Measurements from ENCODE around the gene CXCR6. TPM values are rescaled to one million over a fixed set of nuclear protein-coding genes. Genes with fewer than 3 reads are reported as not detected.

CXCR6 gene
- not detected in 2 replicates for total RNA-seq (2014; rRNA removed; shearing (Covaris generic))

DNA sequence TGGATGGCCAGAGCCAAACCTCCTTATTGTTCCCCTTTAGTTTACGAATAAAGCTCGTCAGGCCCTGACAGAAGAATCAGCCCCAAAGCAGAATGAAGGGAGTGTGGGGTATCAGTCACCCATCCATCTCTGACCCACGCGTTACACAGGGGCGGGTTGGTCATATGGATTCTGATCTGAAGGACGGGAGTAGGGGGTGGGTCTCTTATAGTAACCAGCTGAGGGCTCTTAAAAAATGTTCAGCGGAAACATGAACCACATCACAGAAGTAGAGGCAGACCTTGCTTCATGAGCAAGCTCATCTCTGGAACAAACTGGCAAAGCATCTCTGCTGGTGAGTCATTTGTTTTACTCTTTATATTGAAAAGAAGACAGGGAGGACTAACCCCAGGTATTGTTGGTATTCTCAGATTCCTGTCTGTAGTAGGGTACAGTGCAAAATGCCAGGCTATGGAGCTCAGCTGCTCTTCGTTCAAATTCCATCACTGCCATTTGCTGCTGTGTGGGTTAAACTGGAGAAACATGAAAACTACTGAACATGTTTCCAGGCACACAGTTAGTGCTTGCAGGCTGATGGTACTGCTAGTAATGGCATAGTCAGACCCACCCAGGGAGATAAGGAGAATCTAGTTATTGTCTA is at the start of gene CXCR6:
CXCR6 (plus strand) TSS at position 258 of the 640 bp plus-strand sequence. CDS start 3,018 bp downstream, outside the sequence.
- DNase-seq = no peak
- H3K27me3 ChIP-seq (ENCODE audit: control insufficient read depth, insufficient read depth, low read length) = no peaks in the 10 kb centered on the region

DNA sequence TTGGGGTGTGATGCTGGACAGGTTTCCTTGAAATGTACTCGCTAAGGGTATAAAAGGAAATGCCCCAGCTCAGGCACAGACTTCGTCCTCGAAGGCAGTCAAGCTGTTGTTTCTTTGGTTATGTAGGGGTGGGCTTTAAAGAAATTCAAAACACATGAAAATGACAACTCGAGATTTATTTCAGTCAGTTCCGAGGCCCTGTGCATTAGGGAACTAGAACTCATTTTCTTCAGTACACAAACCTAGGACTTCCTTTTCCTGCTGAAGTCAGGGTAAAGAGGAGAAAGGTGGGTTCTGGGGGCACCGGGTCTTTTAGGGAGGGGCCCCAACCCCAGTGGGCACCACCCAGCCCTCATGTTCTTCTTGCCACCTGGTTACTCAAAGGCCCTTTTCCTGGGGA is 49.2 kb upstream of the CXCR6 start:
- no peaks in the 10 kb centered on the region for H3K27me3 ChIP-seq (ENCODE audit: control insufficient read depth, insufficient read depth, low read length)
- DNase-seq = no peak

More for the DNA sequence above, at the start of gene CXCR6:
- no peak within 1 kb of the TSS for H3K4me3 ChIP-seq (ENCODE audit: insufficient read depth, low read depth, low read length)
- peaks cover 17% of the 10 kb centered on the region for H3K36me3 ChIP-seq (replicated peaks; ENCODE audit: control insufficient read depth, insufficient read depth, low read length)

DNA sequence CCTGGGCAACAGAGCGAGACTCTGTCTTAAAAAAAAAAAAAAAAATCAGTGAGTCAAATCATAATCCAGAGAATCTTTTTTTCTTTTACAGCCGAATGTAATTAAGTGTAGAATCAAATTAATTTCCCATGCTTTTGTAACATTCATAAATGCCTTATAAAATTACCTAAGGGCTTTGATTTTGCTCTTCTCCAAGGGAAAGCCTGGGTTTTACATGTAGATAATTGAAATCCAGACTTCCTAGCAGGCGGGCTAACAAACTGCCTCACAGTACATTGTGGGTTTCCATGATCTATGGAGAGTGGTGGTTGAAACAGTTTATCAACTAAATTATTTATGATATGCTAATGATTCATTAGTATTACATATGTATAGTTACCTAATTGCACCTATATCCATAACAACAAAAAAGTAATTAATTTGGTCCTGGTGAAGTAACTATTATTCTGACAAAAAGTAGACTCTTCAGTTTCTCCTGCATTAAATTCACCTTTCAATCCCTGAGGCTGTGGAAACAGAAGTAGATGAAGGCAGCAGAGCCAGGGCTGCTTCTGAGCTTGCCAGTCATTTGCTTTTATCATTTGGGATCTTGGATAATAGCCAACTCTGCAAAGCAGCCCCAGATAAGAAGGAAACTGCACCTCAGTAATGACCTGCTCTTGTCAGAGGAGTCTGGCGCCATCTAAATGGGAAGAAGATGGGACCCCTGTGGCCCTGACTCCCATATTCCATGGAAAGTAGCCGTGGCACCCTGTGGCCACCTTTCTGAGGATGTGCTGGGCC is 47.4 kb upstream of the CXCR6 start:
- Histone ChIP-seq H3K4me3 (ENCODE audit: insufficient read depth, low read depth, low read length) (no peak overlapping the region), H3K27me3 (ENCODE audit: control insufficient read depth, insufficient read depth, low read length) (no peaks in the 10 kb centered on the region), H3K36me3 (replicated peaks; ENCODE audit: control insufficient read depth, insufficient read depth, low read length) (no peaks in the 10 kb centered on the region)
- peak; percentile 3 for DNase-seq

More for the DNA sequence above, 49.2 kb upstream of the CXCR6 start:
- no peak overlapping the region for H3K4me3 ChIP-seq (ENCODE audit: insufficient read depth, low read depth, low read length)
- no peaks in the 10 kb centered on the region for H3K36me3 ChIP-seq (replicated peaks; ENCODE audit: control insufficient read depth, insufficient read depth, low read length)

DNA sequence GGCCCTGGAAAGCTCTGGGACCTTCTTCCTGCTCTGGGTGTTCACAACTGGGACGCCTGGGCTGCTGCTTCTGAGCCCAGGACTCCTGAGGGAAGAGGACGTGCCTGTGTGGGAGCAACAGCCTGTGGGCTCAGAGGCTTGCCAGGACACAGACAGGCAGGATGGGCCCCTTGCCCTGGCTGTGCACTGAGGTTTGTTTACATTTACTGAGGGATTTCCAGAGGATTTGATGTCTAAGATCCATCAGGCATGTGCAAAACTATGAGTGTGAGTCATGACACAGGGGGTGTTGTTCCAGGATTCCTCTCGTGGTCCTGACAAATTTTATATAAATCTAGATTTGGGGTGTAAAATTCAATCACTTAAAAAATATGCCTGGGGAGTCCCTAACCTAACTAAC is 46.3 kb upstream of the CXCR6 start:
- Histone ChIP-seq H3K27me3 (ENCODE audit: control insufficient read depth, insufficient read depth, low read length) (no peaks in the 10 kb centered on the region), H3K36me3 (replicated peaks; ENCODE audit: control insufficient read depth, insufficient read depth, low read length) (no peaks in the 10 kb centered on the region), H3K4me3 (ENCODE audit: insufficient read depth, low read depth, low read length) (no peak overlapping the region)
- DNase-seq = no peak

DNA sequence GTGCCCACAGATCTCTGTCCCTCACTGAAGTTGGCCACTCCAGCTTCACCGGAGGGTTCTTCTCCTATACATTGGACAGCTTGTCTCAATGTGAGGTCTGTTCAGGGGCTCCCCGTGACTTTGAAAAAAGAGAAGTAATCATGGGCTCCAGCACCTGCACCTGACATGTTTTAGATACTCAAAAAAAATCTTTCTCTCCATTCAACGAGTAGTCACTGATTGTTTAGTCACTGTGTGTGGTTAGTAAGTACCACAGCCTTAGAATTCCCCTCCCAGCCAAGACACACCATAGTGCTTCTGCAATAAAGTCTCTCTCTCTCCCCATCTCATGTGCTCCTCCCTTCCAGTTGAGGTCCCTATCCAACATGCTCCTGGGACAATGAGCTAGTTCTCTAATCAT is 38.3 kb upstream of the CXCR6 start:
- no peak for DNase-seq
- Histone ChIP-seq H3K36me3 (replicated peaks; ENCODE audit: control insufficient read depth, insufficient read depth, low read length) (no peaks in the 10 kb centered on the region), H3K27me3 (ENCODE audit: control insufficient read depth, insufficient read depth, low read length) (no peaks in the 10 kb centered on the region; the same call in none of the 2 replicates), H3K4me3 (ENCODE audit: insufficient read depth, low read depth, low read length) (no peak overlapping the region)

DNA sequence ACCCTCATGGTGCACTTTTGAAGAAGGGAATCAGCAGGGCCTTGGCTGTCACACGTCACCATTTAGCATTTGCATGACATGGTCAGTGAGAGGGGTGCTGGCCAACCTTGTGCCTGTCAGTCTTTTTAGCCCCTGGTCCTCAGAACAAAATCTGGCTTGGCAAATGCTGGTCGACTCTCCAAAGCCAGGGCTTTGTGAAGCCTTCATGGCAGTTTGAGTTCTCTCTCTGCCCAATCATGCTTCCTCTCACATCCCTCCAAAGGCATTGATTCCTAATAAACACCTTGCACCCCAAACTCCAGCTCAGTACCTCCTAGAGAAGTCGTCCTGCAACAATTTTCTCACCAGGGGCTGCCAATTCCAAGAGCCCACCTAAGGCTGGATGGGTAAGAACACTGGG is 37.5 kb upstream of the CXCR6 start:
- no peak for DNase-seq
- Histone ChIP-seq H3K36me3 (replicated peaks; ENCODE audit: control insufficient read depth, insufficient read depth, low read length) (no peaks in the 10 kb centered on the region), H3K27me3 (ENCODE audit: control insufficient read depth, insufficient read depth, low read length) (no peaks in the 10 kb centered on the region; the same call in none of the 2 replicates)

DNA sequence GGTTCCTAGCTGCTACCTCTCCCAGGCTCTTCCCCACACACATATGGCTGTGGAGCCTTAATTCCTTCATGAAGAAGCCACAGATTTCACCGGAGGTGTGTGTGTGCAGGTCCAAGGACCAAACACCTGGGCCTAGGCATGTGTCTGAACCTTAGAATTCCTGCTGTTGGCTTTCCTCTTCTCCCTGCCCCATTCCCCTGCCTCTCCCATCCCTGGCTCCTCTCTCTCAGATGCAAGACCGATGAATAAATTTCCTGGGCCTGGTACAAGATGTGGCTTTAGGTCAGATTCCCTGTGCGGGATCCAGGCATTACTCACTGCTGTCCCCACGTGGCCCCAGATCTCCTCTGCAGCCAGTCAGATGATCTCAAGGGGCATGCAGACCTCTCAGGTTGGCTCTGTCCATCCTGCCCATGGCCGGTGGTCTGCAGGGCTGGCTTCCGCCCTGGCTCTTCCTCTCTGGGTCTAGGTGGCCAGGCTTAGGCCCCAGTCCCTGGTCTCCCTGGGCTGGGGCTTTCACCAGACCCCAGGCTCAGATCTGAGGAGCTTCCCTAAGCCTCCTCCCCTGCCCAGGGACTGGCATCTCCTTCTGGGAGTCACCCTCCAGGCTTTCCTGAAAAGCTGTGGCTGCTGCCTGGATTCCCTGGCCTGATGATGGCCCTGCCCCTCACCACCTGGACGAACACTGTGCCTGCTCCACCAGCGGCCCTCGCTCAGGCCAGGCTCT is 36.4 kb upstream of the CXCR6 start:
- Histone ChIP-seq H3K36me3 (replicated peaks; ENCODE audit: control insufficient read depth, insufficient read depth, low read length) (no peaks in the 10 kb centered on the region), H3K4me3 (ENCODE audit: insufficient read depth, low read depth, low read length) (no peak overlapping the region), H3K27me3 (ENCODE audit: control insufficient read depth, insufficient read depth, low read length) (no peaks in the 10 kb centered on the region; the same call in none of the 2 replicates)
- DNase-seq = peak; percentile 79

More for the DNA sequence above, 37.5 kb upstream of the CXCR6 start:
- H3K4me3 ChIP-seq (ENCODE audit: insufficient read depth, low read depth, low read length) = no peak overlapping the region

DNA sequence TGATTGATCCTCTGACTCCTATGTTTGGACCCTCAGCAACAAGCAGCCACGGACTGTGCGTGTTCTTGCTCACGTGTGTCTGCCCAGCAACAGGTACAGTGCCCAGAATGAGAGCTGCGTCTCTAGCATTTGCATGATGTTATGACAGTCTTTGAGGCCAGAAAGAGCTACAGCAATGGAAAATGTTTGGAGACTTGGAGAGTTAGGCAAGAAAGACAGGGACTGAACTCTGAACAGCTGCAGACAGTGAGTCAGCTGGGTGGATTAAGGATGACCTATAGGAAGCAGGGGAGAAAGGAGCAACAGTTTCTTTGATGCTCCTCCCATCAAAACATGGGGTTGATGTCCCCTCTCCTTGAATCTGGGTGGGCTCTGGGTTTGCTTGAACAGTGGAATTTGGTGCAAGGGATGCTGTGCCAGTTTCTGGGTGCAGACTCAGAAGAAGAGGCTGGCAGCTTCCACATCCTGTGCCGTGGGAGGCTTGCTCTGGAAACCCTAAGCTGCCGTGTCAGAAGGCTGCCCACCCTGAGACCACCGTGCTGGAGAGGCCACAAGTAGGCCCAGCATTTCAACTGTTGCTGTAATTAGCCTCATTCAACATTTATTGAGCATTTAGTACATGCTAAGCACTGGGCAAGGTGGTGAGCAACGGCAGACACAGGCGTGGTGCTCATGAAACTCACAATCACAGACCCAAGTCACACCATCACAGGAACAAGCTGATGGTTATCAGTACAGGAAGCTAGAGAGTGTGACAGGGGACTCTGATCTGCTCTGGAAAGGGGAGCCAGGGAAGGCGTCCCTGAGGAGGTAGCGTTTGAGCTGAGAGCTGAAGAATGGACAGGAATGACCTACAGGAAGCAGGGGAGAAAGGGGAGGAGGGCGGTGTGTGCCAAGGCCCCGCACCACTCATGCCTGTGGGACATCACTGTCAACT is 35.2 kb upstream of the CXCR6 start:
- DNase-seq = no peak
- Histone ChIP-seq H3K4me3 (ENCODE audit: insufficient read depth, low read depth, low read length) (no peak overlapping the region), H3K36me3 (replicated peaks; ENCODE audit: control insufficient read depth, insufficient read depth, low read length) (no peaks in the 10 kb centered on the region), H3K27me3 (ENCODE audit: control insufficient read depth, insufficient read depth, low read length) (no peaks in the 10 kb centered on the region; the same call in none of the 2 replicates)

DNA sequence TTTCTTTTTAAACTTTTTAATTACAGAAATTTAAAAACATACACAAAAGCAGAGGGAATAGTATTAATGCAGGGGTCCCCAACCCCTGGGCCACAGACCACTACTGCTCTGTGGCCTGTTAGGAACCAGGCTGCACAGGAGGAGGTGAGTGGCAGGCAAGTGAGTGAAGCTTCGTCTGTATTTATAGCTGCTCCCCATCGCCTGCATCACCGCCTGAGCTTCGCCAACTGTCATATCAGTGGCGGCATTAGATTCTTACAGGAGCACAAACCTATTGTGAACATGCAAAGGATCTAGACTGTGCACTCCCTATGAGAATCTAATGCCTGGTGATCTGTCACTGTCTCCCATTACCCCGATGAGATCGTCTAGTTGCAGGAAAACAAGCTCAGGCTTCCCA is 34.5 kb upstream of the CXCR6 start:
- Histone ChIP-seq H3K4me3 (ENCODE audit: insufficient read depth, low read depth, low read length) (no peak overlapping the region), H3K27me3 (ENCODE audit: control insufficient read depth, insufficient read depth, low read length) (no peaks in the 10 kb centered on the region; the same call in none of the 2 replicates), H3K36me3 (replicated peaks; ENCODE audit: control insufficient read depth, insufficient read depth, low read length) (no peaks in the 10 kb centered on the region)
- no peak for DNase-seq

DNA sequence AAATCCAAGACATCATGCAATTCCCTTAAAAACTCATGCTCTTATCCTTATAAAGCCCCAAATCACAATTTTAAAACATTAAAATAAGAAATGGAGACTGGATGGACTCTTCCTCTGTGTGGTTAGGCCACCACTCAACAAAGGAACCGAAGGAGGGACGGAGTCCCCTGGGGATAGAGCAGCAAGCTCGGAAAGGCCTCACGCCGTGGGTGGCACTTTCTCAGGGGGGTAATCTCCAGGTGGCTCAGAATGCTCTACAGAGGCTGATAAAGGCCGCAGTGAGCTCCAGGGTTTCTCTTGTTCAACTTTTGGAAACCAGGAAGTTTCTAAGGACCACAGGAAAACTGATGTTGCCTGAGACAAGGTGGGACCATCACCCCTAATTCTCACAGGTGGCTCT is 33.7 kb upstream of the CXCR6 start:
- no peaks in the 10 kb centered on the region for H3K36me3 ChIP-seq (replicated peaks; ENCODE audit: control insufficient read depth, insufficient read depth, low read length)
- no peak for DNase-seq
- no peaks in the 10 kb centered on the region; the same call in none of the 2 replicates for H3K27me3 ChIP-seq (ENCODE audit: control insufficient read depth, insufficient read depth, low read length)
- no peak overlapping the region for H3K4me3 ChIP-seq (ENCODE audit: insufficient read depth, low read depth, low read length)

DNA sequence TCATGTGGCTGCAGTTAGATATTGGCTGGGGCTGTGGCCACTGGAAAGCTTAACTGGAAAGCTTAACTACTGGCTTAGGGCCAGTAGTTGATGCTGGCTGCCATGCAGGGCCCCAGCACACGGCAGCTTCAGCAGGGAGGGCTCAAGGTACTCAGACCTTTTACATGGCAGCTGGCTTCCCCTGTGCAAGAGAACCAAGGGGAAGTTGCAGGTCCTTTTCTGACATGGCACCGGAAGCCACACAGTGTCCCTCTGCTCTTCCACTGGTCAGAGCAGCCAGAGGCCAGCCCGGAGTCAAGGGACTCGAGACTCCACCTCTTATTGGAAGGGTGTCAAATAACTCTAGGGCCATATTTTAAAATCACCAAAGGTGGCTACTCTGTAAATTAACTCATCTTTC is 32.4 kb upstream of the CXCR6 start:
- H3K36me3 ChIP-seq (replicated peaks; ENCODE audit: control insufficient read depth, insufficient read depth, low read length) = no peaks in the 10 kb centered on the region
- no peaks in the 10 kb centered on the region; the same call in none of the 2 replicates for H3K27me3 ChIP-seq (ENCODE audit: control insufficient read depth, insufficient read depth, low read length)
- H3K4me3 ChIP-seq (ENCODE audit: insufficient read depth, low read depth, low read length) = no peak overlapping the region
- no peak for DNase-seq

DNA sequence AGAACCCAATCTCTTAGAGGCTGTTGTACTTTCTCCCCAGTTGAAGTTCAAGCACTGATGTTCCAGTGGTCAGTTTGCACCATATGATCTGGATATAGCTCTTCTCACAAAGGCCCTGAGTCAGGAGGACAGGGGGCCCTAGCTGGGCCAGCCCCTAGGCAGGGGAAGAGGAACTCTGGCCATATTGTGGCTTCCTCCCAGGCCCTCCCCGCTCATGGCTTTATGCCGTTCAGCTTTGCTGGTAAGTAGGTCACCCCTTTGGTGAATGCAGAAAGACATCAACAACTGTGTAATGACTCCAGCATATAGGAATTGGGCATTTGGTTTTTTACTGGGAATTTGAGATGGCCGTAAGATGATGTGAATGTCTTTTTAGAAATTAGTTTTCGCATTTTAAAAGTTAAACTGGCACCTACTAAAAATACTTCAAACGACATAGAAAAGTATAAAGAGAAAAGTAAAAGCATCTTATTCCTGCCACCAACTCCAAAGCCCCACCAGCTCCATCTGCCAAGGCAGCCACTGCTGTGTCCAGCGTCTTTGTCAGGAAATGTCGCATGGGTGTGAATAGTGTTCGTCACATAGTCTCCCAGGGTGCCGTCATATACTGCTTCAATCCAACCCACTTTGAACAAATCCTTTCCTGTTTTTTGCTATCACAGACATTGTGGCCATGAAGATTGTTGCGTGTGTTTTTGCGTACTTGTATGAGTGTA is 31.6 kb upstream of the CXCR6 start:
- no peaks in the 10 kb centered on the region; the same call in none of the 2 replicates for H3K27me3 ChIP-seq (ENCODE audit: control insufficient read depth, insufficient read depth, low read length)
- no peak for DNase-seq
- no peak overlapping the region for H3K4me3 ChIP-seq (ENCODE audit: insufficient read depth, low read depth, low read length)
- no peaks in the 10 kb centered on the region for H3K36me3 ChIP-seq (replicated peaks; ENCODE audit: control insufficient read depth, insufficient read depth, low read length)

DNA sequence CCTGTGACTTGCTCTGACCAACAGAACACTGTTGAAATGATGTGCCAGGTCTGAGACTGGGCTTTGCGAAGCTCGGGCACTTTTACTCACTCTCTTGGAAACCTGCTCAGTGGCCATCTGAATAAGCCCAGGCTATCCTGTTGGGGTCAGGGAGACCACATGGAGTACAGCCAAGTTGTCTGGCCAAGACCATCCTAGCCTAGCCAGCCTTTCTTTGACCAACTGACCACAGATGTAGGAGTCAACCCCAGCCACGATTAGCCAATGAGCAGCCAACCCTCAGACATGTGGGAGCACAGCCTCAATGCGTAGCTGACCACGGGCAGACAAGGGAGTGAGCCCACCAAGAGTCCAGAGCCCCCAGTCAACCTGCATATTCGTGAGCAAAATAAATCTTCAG is 30.8 kb upstream of the CXCR6 start:
- no peak for DNase-seq
- H3K4me3 ChIP-seq (ENCODE audit: insufficient read depth, low read depth, low read length) = no peak overlapping the region
- no peaks in the 10 kb centered on the region; the same call in none of the 2 replicates for H3K27me3 ChIP-seq (ENCODE audit: control insufficient read depth, insufficient read depth, low read length)
- no peaks in the 10 kb centered on the region for H3K36me3 ChIP-seq (replicated peaks; ENCODE audit: control insufficient read depth, insufficient read depth, low read length)
